WERI-Rb-1 (cell line): ENCODE data around the gene CST11.

Experiments used
- DNase-seq: peaks from one replicate; pipeline ENCODE4 v3.0.0-alpha.2; 2020
- H3K27ac ChIP-seq: fragments of 250-450 bp; sonication (Bioruptor Pico); 2 replicates; pipeline ENCODE4 v1.5.1; 2020; ENCODE audit warnings: mild to moderate bottlenecking, moderate library complexity
- H3K27me3 ChIP-seq: fragments of 250-450 bp; sonication (Bioruptor Pico); 2 replicates; pipeline ENCODE4 v1.5.1; 2021; ENCODE audit warnings: mild to moderate bottlenecking, low read depth, moderate library complexity; ENCODE audit not compliant: insufficient read depth, severe bottlenecking
- H3K36me3 ChIP-seq: fragments of 250-450 bp; sonication (Bioruptor Pico); 2 replicates; pipeline ENCODE4 v1.5.1; 2020; ENCODE audit warnings: mild to moderate bottlenecking, moderate library complexity
- H3K4me3 ChIP-seq: 2 replicates; pipeline ENCODE4 v1.5.1; 2011; ENCODE audit warnings: low read depth, mild to moderate bottlenecking, control low read depth, low read length
- H3K9me3 ChIP-seq: fragments of 250-450 bp; sonication (Bioruptor Pico); 2 replicates; pipeline ENCODE4 v1.5.1; 2021; ENCODE audit warnings: mild to moderate bottlenecking, moderate library complexity; ENCODE audit not compliant: severe bottlenecking
- TF ChIP-seq, protein P1 (sequence below): IDR thresholded peaks from 2 replicates; pipeline ENCODE4 v1.5.1; 2011; ENCODE audit warnings: low read depth, mild to moderate bottlenecking, control low read depth, inconsistent platforms, low read length

CST11 gene

DNA sequence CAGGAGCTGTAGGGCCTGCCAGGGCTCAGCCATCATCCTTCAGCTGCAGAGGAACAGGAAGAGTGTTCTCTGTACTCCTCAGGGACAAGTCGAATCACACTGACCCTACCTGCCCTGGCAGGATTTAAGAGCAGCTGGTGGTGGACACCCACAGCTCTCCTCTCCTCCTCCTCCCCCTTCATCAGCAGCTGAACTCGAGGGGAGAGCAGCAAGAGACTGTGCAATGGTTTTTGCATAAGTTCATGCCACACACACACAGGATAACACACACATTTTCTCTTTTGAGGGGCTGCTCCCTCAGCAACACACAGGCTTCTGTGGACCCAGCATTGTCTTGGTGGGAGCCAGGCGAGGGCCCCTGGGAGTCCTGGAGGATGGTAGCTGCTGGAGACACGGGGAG, at the start of gene CST11:
Gene CST11, minus strand, starts transcription at position 101 of the 400 bp plus-strand sequence. Its CDS starts 65 bp downstream, at position 36.
- Histone ChIP-seq H3K9me3 (no peaks in the 10 kb centered on the region), H3K36me3 (no peaks in the 10 kb centered on the region), H3K27me3 (no peaks in the 10 kb centered on the region), H3K27ac (no peak within 1 kb of the TSS), H3K4me3 (no peak within 1 kb of the TSS)
- DNase-seq, result peak; percentile 32
- TF ChIP-seq, protein P1, sequence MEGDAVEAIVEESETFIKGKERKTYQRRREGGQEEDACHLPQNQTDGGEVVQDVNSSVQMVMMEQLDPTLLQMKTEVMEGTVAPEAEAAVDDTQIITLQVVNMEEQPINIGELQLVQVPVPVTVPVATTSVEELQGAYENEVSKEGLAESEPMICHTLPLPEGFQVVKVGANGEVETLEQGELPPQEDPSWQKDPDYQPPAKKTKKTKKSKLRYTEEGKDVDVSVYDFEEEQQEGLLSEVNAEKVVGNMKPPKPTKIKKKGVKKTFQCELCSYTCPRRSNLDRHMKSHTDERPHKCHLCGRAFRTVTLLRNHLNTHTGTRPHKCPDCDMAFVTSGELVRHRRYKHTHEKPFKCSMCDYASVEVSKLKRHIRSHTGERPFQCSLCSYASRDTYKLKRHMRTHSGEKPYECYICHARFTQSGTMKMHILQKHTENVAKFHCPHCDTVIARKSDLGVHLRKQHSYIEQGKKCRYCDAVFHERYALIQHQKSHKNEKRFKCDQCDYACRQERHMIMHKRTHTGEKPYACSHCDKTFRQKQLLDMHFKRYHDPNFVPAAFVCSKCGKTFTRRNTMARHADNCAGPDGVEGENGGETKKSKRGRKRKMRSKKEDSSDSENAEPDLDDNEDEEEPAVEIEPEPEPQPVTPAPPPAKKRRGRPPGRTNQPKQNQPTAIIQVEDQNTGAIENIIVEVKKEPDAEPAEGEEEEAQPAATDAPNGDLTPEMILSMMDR, result no peak

DNA sequence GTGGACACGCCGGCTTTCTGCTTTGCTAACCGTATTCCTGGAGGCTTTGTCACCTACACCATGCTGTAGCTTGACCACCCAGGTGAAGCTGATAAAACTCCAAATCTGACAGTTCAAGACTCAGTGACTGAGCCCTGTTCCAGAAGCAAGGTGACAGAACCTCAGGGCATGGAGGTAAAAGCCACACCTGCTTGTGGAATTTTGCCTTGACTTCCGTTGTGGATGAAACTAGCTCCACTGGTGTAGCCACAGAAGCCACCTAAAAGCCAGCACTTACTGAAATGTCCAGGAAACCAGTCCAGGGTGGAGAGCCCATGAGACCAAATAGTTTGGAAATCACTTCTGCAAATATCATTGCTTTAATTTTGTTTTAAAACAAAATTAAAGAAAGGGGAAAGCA, 49.2 kb upstream of the CST11 start:
- no peak for DNase-seq
- Histone ChIP-seq H3K27ac (no peak overlapping the region), H3K36me3 (no peaks in the 10 kb centered on the region), H3K27me3 (no peaks in the 10 kb centered on the region), H3K9me3 (no peaks in the 10 kb centered on the region), H3K4me3 (no peak overlapping the region)
- TF ChIP-seq, protein P1, result no peak

DNA sequence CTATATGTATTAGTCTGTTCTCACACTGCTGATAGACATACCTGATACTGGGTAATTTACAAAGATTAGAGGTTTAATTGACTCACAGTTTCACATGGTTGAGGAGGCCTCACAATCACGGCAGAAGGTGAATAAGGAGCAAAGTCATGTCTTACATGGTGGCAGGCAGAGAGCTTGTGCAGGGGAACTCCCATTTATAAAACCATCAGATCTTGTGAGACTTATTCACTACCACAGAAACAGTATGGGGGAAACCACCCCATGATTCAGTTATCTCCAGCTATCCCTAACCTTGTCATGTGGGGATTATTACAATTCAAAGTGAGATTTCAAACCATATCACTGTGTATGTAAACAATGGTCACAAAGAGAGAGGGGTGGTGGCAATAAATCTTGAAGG, 44.9 kb upstream of the CST11 start:
- Histone ChIP-seq H3K27me3 (no peaks in the 10 kb centered on the region), H3K4me3 (no peak overlapping the region), H3K36me3 (no peaks in the 10 kb centered on the region), H3K9me3 (no peaks in the 10 kb centered on the region), H3K27ac (no peak overlapping the region)
- no peak for DNase-seq
- TF ChIP-seq, protein P1, result no peak

GRCh38 chr20:23493172-23493772, 40.6 kb upstream of the CST11 start:
- Histone ChIP-seq H3K9me3 (no peaks in the 10 kb centered on the region), H3K27ac (no peak overlapping the region), H3K27me3 (no peaks in the 10 kb centered on the region), H3K36me3 (no peaks in the 10 kb centered on the region), H3K4me3 (no peak overlapping the region)
- TF ChIP-seq, protein P1, result no peak
- peak; percentile 49 for DNase-seq

DNA sequence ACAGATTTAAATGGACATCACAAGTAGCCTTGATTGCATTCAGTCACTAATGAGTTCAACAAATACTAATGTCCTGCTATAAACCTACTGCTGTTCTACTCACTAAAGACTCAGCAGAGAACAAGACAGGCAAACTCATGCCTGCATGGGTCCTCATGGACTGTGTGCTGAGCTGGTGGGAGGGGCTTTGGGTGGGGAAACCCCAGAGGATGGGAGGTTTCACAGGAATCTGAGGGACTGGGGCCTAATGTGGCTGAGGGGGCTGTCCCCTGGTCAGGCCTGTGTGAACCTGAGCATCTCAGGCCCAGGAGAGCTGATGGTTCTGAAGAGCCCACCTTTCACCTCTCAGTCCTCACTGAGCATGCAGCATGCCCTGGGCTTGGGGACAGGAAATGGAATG, 39.6 kb upstream of the CST11 start:
- Histone ChIP-seq H3K27me3 (no peaks in the 10 kb centered on the region), H3K4me3 (no peak overlapping the region), H3K27ac (no peak overlapping the region), H3K36me3 (no peaks in the 10 kb centered on the region), H3K9me3 (no peaks in the 10 kb centered on the region)
- DNase-seq, result peak; percentile 46
- TF ChIP-seq, protein P1, result no peak

DNA sequence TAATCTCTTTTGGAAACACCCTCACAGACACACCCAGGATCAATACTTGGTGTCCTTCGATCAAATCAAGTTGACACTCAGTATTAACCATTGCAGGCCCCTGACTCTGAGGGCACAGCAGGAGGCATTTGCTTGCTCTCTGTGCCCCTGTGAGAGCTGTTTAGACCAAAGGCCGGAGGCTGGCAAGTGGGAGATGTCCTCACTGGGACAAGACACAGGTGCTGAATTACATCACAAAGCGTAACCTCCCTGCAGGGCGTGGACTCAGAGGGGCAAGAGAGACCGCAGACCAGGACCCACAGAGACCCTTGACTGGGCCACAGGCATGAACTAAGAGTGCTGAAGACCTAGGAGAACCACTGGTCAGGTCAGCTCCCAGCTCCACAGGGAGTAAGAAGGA, 38.1 kb upstream of the CST11 start, which contains the start of gene CST8:
Gene CST8, plus strand, starts transcription at position 301 of the 400 bp plus-strand sequence. CDS start 551 bp downstream, outside the sequence.
- Histone ChIP-seq H3K27ac (no peak within 1 kb of the TSS), H3K4me3 (no peak within 1 kb of the TSS), H3K9me3 (no peaks in the 10 kb centered on the region), H3K36me3 (no peaks in the 10 kb centered on the region), H3K27me3 (no peaks in the 10 kb centered on the region)
- TF ChIP-seq, protein P1, result no peak
- DNase-seq, result no peak
